Frontal cortex (tissue), 4 donors: ENCODE measurements around the gene PNMA8C. TPM values are rescaled to one million over a fixed set of nuclear protein-coding genes. Genes with fewer than 3 reads are reported as not detected.

ENCODE experiments used
- DNase-seq, 2 donors: peaks; one replicate each; pipeline ENCODE4 v3.0.0; 2012; ENCODE audit warnings: low spot score in 2 of 2
- FAIRE-seq: peaks from 2 replicates; lab custom pipeline; 2012; peaks lifted over from hg19 to GRCh38; lab: Jason Lieb, UNC
- total RNA-seq: library from RNA; depleted of rRNA; stranded (reverse); fragments of >200 nt; gene quantifications from one replicate; pipeline ENCODE4 v1.2.3, GENCODE V29; 2014
- donor health status: control.
- donor health status: control.
- donor health status: control.

Gene PNMA8C
- 31.8 TPM for total RNA-seq

GRCh38 chr19:46428239-46429135 lies at the start of gene PNMA8C:
Gene PNMA8C, minus strand, starts transcription at chr19:46428936. Its CDS starts 577 bp downstream, at chr19:46428359.
- FAIRE-seq = no peak

DNA sequence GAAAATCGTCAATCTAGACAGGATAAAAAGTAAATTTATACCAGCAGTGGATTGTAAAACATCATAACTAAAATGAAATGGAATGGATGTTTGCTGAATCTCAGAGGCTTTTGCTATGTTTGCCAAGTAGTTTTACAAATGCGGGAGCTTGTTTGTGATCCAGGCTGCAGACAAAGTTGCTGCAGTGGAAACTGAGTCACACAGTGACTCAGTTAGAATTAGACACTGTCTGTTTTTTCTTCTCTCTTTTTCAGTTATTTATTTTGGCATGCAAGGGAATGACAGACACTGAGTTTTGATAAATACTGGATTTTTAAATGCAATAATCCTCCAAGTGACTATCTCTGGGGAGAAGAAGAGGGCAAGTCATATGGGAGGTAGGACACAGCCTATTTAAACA lies 47.2 kb upstream of the PNMA8C start:
- FAIRE-seq (no peak), DNase-seq (no peak)

More at GRCh38 chr19:46428239-46429135, at the start of gene PNMA8C:
- DNase-seq = peak; percentile 71 to 84

DNA sequence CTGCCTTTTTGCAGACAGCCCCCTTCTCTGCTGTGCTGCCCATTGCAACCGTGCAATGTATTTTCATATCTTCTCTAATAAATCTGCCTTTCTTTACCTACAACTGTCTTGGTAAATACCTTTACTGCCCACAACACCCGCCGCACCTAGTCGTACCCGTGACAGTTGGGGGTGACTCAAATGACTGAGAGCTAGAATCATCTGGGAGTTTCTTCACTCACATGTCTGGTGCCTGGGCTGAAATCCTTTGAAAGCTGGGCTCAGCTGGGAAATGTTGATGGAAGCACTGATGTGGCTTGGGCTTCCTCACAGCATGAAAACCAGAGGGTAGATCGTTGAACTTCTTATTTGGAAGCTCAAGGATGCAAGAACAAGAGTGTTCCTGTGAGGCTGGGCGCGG lies 45.5 kb upstream of the PNMA8C start:
- DNase-seq (no peak), FAIRE-seq (no peak)

DNA sequence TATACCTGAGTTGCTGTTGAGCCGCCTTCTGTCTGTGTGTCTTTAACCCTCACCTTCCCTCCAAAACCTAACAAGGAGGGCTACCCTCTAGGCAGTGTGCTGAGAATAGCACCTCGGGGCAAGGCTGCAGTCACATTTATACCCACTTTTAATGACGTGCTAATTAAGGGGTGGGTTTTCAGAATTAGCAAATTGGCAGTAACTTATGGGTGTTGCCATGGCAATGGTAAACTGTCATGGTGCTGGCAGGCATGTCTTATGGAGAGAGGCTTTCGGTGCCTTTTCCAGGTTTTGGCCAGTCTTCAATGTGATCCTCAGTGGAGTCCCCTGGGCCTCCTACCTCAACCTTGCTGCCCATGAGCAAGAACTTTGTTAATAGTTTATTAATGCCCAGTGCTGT lies 43.9 kb upstream of the PNMA8C start:
- no peak for FAIRE-seq
- DNase-seq = no peak

DNA sequence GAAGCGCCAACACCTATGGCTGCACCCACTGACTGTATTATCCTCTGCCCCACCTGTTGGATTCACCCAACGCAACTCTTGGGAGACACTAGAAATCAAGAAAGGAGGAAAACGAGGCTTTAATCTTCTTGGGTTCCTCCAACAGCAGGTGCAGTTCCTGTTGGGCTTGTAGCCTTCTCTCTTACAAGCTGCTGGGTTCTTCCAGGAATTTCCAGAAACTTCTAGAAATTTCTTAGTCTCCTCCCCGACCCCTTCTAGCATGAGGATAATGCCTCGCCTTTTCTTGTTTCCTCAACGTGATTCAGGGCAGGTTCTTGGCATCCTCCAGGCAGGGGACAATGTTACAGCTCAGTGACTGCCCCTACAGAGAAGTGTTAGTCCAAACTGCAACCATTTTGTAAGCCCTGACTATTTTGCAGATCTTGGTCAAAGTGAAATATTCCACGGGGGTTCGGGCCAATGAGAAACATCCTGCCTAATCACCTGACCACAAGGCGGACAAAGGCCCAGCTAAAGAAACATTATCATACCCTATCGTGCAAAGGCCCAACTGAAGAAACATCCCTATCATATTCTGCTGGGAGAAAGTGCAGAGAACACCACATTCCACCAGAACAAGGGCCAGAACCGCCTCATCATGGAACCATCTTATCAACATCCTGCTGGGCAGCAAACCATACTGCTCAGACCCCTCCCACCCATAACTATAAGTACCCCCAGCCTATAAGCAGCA lies 43.2 kb upstream of the PNMA8C start:
- no peak for FAIRE-seq
- no peak for DNase-seq

DNA sequence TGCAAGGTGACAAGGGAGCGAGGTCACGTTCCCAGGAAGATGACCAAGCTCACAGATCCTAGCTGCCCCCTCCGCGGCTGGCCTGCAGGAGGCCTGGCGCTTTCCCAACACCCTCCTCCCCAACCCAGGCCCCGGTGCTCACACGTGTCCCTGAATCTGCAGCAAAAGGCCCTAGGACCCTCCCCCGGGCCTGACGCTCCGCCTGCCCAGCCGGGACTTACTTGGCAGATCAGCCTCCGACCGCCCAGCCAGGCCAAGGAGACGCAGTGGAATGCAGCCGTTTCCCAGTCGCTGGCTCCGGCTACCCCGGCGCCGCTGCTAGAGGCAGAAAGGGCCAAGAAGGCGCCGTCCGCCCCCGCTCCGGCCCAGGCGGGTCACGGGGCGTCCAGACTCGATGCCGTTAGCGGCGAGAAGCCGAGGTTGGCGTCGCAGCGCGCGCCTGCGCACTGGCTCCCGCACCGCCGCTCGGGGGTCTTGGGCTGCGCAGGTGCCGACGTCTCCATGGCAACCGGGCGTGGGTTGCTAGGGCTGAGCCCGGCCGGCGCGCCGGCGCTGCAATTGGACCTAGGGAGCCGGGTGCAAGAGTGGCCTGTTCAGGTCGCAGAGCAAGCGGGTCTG lies 42.5 kb upstream of the PNMA8C start, which contains the start of gene PNMA8A:
PNMA8A (minus strand) TSS at position 448 of the 618 bp plus-strand sequence. CDS start 528 bp downstream, outside the sequence.
- FAIRE-seq = no peak
- DNase-seq = peak; percentile 74 to 80

DNA sequence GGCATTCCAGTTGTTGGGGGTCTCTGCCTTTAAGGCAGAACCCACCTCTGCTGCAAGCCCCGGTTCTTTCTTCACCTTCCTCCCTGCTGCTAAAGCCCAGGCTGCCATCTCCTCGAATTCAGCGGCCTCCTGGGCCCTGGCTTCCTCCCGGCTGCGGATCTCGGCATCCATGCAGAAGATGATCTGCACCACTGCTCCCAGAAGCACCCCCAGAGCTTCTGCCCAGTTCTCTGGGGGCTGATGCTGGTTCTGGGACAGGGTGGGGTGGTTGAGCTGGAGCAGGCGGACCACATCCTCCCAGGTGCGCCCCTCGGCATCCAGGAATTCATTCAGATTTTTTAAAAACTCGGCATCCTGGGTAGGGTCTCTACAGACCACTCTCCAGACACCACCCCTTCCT lies 41.6 kb upstream of the PNMA8C start:
- DNase-seq (no peak), FAIRE-seq (no peak)

- FAIRE-seq = no peak
- DNase-seq = no peak
These were observed 40.9 kb upstream of the PNMA8C start for GRCh38 chr19:46469541-46470185.

DNA sequence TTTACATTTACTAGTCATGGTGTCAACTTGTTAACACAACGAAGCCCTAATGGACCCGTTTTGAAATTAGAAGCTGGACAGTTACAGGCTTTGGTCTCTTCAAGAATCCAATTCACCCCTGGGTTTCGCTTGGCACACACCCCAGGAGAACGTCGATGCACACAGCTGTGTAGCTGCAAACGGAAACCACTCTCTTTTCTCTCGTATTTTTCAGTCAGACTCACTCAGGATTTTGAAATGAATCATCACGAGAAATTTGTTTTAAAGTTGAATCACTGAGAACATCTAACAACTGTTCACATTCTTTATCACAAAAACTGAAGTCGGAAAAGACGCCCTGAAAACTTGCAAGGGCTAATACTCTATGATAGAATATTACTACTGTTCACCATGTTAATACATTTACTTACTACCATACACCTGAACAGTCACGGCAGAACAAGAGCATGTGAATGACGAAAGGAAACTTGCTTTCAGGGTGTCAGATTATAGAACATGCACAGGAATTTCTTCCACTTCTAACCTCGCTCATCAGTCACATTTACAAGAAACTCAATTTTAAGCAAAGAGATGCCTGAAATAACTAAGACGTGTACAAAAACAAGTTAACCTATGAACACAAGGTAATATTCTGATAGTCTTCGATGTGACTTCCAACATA lies 37.9 kb upstream of the PNMA8C start:
- DNase-seq (no peak), FAIRE-seq (no peak)

DNA sequence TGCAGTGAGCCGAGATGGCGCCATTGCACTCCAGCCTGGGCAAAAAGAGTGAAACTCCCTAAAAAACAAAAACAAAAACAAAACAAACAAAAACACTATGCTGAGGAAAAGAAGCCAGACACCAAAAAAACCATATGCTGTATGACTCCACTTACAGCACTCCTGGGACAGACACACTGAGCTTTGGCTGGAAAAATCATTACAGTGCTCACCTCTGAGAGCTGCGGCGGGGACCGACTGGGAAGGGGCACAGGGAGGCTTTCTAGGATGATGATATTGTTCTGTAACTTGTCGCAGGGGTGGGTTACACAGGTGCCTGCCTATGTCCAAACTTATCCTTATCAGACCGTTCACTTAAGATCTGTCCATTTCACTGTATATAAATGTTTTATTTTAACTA lies 34.8 kb upstream of the PNMA8C start:
- no peak for DNase-seq
- FAIRE-seq = no peak

DNA sequence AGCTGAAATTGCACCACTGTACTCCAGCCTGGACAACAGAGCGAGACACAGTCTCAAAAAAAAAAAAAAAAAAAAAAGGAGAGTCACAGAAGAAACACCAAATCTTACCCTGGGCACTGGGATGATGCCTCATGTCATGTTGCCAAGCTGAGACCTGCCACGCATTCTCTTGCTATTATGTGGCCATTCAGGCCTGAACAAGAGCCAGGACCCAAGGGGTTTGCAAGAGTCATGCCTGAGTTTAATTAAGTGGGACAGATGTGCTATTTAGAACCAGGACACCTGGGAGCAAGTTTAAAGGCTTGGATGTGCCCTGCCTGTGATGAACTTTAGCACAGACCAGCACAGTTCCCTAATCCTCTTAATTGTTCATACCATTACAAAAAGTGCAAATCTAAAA lies 32.8 kb upstream of the PNMA8C start:
- FAIRE-seq (no peak), DNase-seq (no peak)

- no peak for DNase-seq
- no peak for FAIRE-seq
These were observed 32.2 kb upstream of the PNMA8C start for GRCh38 chr19:46460981-46461380.

GRCh38 chr19:46460055-46460454 lies 31.3 kb upstream of the PNMA8C start:
- no peak for FAIRE-seq
- no peak for DNase-seq

DNA sequence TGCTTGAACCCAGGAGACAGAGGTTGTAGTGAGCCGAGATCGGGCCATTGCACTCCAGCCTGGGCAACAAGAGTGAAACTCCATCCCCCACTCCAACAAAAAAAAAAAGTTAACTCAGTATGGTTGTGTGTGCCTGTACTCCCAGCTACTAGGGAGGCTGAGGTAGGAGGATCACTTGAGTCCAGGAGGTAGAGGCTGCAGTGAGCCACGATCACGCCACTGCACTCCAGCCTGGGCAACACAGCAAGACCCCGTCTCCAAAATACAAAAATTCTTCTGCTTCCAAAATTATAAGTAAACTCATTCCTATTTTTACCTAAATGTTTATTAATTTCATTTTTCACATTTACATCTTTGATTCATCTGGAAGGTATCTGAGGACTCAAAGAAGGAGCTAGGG lies 28.2 kb upstream of the PNMA8C start:
- FAIRE-seq (no peak), DNase-seq (no peak)

GRCh38 chr19:46454244-46454643 lies 25.5 kb upstream of the PNMA8C start:
- no peak for DNase-seq
- FAIRE-seq = no peak

DNA sequence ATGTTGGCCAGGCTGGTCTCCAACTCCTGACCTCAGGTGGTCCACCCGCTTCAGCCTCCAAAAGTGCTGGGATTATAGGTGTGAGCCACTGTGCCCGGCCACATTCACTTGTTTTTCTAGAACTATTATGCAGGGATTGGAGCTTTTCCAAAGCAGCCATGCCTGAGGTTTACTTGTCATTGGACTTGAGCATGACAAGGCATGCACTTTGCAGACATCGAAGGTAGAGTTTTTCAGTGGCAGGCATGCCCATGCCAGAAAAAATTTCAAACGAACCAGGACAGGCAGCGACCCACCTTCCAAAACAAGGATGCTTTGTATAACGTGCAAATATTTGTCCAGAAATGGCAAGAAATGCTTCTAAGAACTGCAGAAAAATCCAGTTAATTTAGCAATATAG lies 24.9 kb upstream of the PNMA8C start:
- no peak for DNase-seq
- no peak for FAIRE-seq

- DNase-seq = no peak
- FAIRE-seq = no peak
These were observed 23.4 kb upstream of the PNMA8C start for GRCh38 chr19:46452186-46452585.

DNA sequence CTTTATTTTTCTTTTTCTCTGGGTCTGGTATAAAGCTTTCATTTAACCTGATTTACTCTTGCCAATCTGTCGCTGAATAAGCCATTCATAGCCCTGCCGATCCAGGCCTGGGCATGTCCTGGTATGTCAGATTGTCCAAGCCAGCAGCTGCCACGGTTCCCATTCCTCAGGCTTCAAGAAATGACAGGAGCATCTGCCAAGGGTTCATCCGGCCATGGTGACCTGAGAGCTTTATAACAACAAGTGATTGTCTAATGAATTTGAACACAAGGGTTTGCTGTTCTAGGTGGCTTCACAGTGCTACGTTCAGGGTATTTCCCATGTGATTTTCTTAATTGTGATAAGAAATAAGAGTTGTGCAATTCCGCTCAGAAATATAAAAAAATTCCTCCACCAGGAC lies 22.6 kb upstream of the PNMA8C start:
- DNase-seq (no peak), FAIRE-seq (no peak)

- no peak for DNase-seq
- FAIRE-seq = peak; percentile 48
These were observed 22.0 kb upstream of the PNMA8C start for GRCh38 chr19:46450737-46451136.

- DNase-seq (no peak), FAIRE-seq (no peak)
These were observed 20.5 kb upstream of the PNMA8C start for GRCh38 chr19:46449228-46449627.
